NT2/D1 (cell line): ENCODE measurements around the gene SLC25A39.
A peak's percentile ranks its signal among the peaks of the same experiment; 100 is the strongest.

Experiments
- DNase-seq: peaks from one replicate; pipeline ENCODE4 v3.0.0-alpha.2; 2011; ENCODE audit warnings: low read depth, low spot score
- H3K27me3 ChIP-seq: 2 replicates; pipeline ENCODE4 v1.6.0; 2011; ENCODE audit warnings: mild to moderate bottlenecking; ENCODE audit not compliant: insufficient read length, insufficient read depth
- H3K36me3 ChIP-seq: 2 replicates; pipeline ENCODE4 v1.6.1; 2011; ENCODE audit warnings: mild to moderate bottlenecking, low read length, mixed read lengths; ENCODE audit not compliant: insufficient read depth, insufficient read length
- H3K4me1 ChIP-seq: 2 replicates; pipeline ENCODE4 v1.5.1; 2011; ENCODE audit not compliant: insufficient read depth, insufficient read length
- H3K4me3 ChIP-seq: 2 replicates; pipeline ENCODE4 v1.5.1; 2011; ENCODE audit warnings: low read depth; ENCODE audit not compliant: insufficient read length
- H3K9ac ChIP-seq: 2 replicates; pipeline ENCODE4 v1.6.0; 2011; ENCODE audit warnings: low read depth; ENCODE audit not compliant: insufficient read length
- H3K9me3 ChIP-seq: 2 replicates; pipeline ENCODE4 v1.5.1; 2011; ENCODE audit warnings: mild to moderate bottlenecking, low read length; ENCODE audit not compliant: insufficient read depth
- SUZ12 ChIP-seq: IDR thresholded peaks from 2 replicates; pipeline ENCODE4 v1.6.1; 2011; ENCODE audit not compliant: insufficient read length, insufficient read depth; ENCODE audit errors: extremely low read depth
- YY1 ChIP-seq: IDR thresholded peaks from 2 replicates; pipeline ENCODE4 v1.6.1; 2011; ENCODE audit not compliant: insufficient read length, insufficient read depth
- ZNF274 ChIP-seq: IDR thresholded peaks from 2 replicates; pipeline ENCODE4 v1.6.1; 2011; ENCODE audit warnings: mild to moderate bottlenecking, low read depth, low read length

Gene SLC25A39

GRCh38 chr17:44273607-44274006 is 51.0 kb downstream of the SLC25A39 start:
- Histone ChIP-seq H3K4me1 (peaks cover 18% of the 10 kb centered on the region), H3K4me3 (no peak overlapping the region), H3K27me3 (peaks cover 4% of the 10 kb centered on the region), H3K36me3 (no peaks in the 10 kb centered on the region), H3K9me3 (no peaks in the 10 kb centered on the region), H3K9ac (no peak overlapping the region)
- peak; percentile 5 for DNase-seq
- TF ChIP-seq ZNF274 (no peak), YY1 (no peak), SUZ12 (no peak)

- DNase-seq, result no peak
- no peaks in the 10 kb centered on the region for H3K9me3 ChIP-seq
- H3K9ac ChIP-seq, result no peak overlapping the region
- peaks cover 18% of the 10 kb centered on the region for H3K4me1 ChIP-seq
- TF ChIP-seq YY1, result no peak
- no peak for TF ChIP-seq SUZ12
- no peak for TF ChIP-seq ZNF274
- H3K27me3 ChIP-seq, result peaks cover 1% of the 10 kb centered on the region
- H3K36me3 ChIP-seq, result no peaks in the 10 kb centered on the region
- H3K4me3 ChIP-seq, result no peak overlapping the region
These were observed 51.7 kb downstream of the SLC25A39 start for GRCh38 chr17:44272954-44273353.

DNA sequence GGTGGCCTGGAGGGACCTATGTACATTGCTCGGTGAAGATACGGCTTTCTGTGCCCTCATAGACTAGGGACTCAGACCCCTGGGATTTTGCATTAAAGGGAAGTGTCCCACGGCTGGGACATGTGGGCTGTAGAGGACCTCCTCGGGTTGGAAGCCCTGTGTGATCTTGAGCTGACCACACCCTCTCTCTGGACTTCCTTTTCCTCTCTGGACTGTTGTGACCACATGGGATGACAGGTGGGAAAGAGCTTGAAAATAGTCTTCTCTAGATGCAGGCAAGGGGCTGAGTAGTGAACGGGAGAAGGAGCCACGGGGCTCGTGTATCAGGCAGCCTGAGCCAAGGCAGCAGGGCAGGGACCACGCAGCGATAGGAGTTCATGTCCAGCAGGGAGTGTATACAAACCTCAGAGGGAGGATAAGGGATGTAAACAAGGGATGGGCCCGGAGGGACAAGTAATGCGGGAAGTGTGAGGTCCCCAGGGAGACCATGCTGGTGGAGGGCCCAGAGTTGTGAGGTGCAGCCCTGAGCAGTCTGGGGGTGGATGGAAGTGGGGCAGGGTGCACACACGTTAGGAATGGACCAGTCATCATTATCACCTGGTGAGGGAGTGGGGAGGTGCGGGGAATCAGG is 52.2 kb downstream of the SLC25A39 start:
- DNase-seq, result no peak
- no peak overlapping the region for H3K4me3 ChIP-seq
- H3K27me3 ChIP-seq, result no peaks in the 10 kb centered on the region
- TF ChIP-seq SUZ12, result no peak
- TF ChIP-seq YY1, result no peak
- TF ChIP-seq ZNF274, result no peak
- H3K9me3 ChIP-seq, result no peaks in the 10 kb centered on the region
- no peaks in the 10 kb centered on the region for H3K36me3 ChIP-seq
- no peak overlapping the region for H3K9ac ChIP-seq
- H3K4me1 ChIP-seq, result peaks cover 20% of the 10 kb centered on the region
